GM21737 (cell line): ENCODE results near the gene CYB5B.

Experiments used
- ATAC-seq: cut with Tn5 transposase; IDR thresholded peaks from one replicate; pipeline ENCODE4 v1.9.1; 2021; ENCODE audit warnings: mild to moderate bottlenecking, moderate library complexity; ENCODE audit not compliant: unreplicated experiment

CYB5B gene

GRCh38 chr16:69424053-69424934, at the start of gene CYB5B:
TSS of gene CYB5B (plus strand) at chr16:69424619. CDS start at chr16:69424684, 65 bp downstream.
- peak; percentile 94 for ATAC-seq

- no peak for ATAC-seq
These were observed 47.9 kb upstream of the CYB5B start for GRCh38 chr16:69376393-69377059.

- ATAC-seq = no peak
These were observed 46.4 kb upstream of the CYB5B start for GRCh38 chr16:69378036-69378435.

GRCh38 chr16:69378760-69379159, 45.7 kb upstream of the CYB5B start:
- ATAC-seq = no peak

GRCh38 chr16:69381231-69381630, 43.2 kb upstream of the CYB5B start:
- no peak for ATAC-seq

- ATAC-seq = no peak
These were observed 42.0 kb upstream of the CYB5B start for GRCh38 chr16:69382421-69382820.

- no peak for ATAC-seq
These were observed 39.4 kb upstream of the CYB5B start for GRCh38 chr16:69384974-69385373.

GRCh38 chr16:69386596-69386995, 37.8 kb upstream of the CYB5B start:
- ATAC-seq = no peak

GRCh38 chr16:69393898-69394849, 30.2 kb upstream of the CYB5B start:
- ATAC-seq = no peak

- no peak for ATAC-seq
These were observed 28.6 kb upstream of the CYB5B start for GRCh38 chr16:69395859-69396186.

- peak; percentile 47 for ATAC-seq
These were observed 28.0 kb upstream of the CYB5B start for GRCh38 chr16:69396187-69397061.

- no peak for ATAC-seq
These were observed 26.4 kb upstream of the CYB5B start for GRCh38 chr16:69397821-69398521.

- no peak for ATAC-seq
These were observed 25.1 kb upstream of the CYB5B start for GRCh38 chr16:69399361-69399760.

- ATAC-seq = no peak
These were observed 22.0 kb upstream of the CYB5B start for GRCh38 chr16:69402439-69402838.

- ATAC-seq = no peak
These were observed 20.1 kb upstream of the CYB5B start for GRCh38 chr16:69404275-69404805.

- ATAC-seq = no peak
These were observed 19.1 kb upstream of the CYB5B start for GRCh38 chr16:69405326-69405725.

- no peak for ATAC-seq
These were observed 18.7 kb upstream of the CYB5B start for GRCh38 chr16:69405757-69406156.

GRCh38 chr16:69406780-69407331, 17.6 kb upstream of the CYB5B start:
- no peak for ATAC-seq

GRCh38 chr16:69407702-69408323, 16.6 kb upstream of the CYB5B start:
- ATAC-seq = no peak
